Upper lobe of left lung (tissue), 4 donors: ENCODE results near the gene PRDM7.
"Not testable (repeated sequence)": the region's sequence is repeated elsewhere in the genome, so short reads cannot be mapped to it uniquely, and the experiment has no call there.

Experiments used
- EP300 ChIP-seq, 4 donors: sonication (generic); formaldehyde crosslinking; IDR thresholded peaks; one replicate each; pipeline ENCODE4 v1.5.1; 2017; ENCODE audit warnings: antibody characterized with exemption in 4 of 4, control low read depth in 2 of 4
- POLR2A ChIP-seq, 4 donors: fragments of 450-650 bp; IDR thresholded peaks; one replicate each; pipeline ENCODE4 v1.5.1; 2016 to 2017; ENCODE audit warnings: antibody characterized with exemption in 4 of 4, mild to moderate bottlenecking in 2 of 4

DNA sequence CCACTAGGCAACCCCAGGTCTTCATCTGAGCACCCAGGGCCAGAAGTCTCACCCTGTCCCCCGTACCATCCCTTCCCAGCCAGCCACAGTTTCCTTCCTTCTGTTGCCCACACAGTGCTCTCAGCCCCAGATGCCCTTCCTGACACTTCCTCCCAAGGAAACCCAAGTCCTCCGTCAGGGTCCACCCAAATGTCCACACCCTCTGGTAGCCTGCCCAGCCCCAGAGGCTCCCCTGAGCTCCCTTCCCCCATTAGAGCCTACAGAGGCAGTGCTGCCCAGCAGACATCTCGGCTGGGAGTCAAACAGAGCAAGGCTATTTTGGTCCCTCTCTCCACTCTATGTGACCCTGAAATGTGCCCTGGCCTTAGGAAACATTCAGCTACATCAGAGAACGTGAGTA, 23.7 kb upstream of the PRDM7 start:
- TF ChIP-seq POLR2A, EP300 (IDR thresholded peaks at IDR 0.05): not testable (repeated sequence)
